Caki2 (cell line): ENCODE data around the gene DNAJB12. TPM values are rescaled to one million over a fixed set of nuclear protein-coding genes. Genes with fewer than 3 reads are reported as not detected.
A peak's percentile ranks its signal among the peaks of the same experiment; 100 is the strongest.

Experiments used
- DNase-seq: peaks from one replicate; pipeline ENCODE4 v3.0.0-alpha.2; 2015; ENCODE audit warnings: low read depth
- in situ Hi-C: cut with HindIII; loops from 2 replicates; pipeline ENCODE4 v1.10.0; 2016; ENCODE audit warnings: low sequenced_read_pairs, low pct_unique_long_range_greater_than_20kb, mixed read lengths
- total RNA-seq: library from RNA; depleted of rRNA; stranded (reverse); fragments of >200 nt; shearing (Covaris generic); gene quantifications from 2 replicates; pipeline ENCODE4 v1.2.3, GENCODE V29; 2014; ENCODE audit warnings: low replicate concordance

The DNAJB12 gene
- total RNA-seq, 1 experiment from 2014 or later: 26.9 TPM

GRCh38 chr10:72322280-72323058, 32.2 kb downstream of the DNAJB12 start:
- in situ Hi-C loops: no loop called here
- no peak for DNase-seq

DNA sequence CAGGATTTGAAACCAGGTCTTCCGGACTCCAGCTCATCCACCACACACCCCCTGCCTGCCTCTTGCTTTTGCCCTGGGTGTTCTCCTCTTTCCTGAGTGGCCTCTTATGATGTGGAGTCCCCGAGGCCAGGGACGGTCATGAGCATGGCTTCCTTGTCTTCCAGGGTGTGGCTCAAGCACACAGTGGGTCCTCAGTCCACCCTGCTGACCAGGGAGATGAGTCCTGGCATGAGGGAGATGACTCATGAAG, 32.8 kb downstream of the DNAJB12 start:
- no peak for DNase-seq
- in situ Hi-C loops: no loop called here

DNA sequence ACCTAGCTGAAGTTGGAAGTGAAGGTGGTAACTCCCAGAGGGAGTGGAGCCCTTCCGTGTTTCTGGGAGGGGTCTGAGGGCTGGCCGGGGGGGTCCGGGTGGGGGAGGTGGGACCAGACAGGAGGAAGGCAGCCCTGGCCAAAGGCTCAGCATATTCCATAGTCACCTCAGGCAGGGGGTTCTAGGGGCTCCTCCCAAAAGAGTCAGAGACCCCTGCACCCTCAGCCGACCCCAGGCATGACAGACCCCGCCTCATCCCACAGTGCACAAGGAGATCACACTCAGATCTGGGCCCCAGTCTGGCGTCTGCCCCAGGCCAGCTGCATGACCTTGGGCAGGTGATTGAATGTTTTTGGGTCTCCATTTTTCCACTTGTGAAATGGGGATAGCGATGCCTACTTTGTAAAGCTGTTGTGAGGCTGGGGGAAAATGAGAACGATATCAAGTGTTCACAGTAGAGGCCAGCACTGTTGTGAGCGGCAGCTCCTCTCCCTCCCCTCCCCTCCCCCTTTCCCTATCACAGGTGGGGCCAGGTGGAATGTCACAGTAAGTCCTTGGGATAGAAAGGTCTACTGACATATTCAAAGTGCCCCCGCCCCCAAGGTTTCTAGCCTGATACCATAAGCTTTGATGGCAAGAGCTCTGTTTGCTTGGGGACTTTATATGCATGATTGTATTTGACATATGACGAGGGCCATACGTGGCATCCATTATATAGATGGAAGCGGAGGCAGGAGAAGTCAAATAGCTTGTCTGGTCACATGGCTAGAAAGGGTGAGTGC, 33.3 kb downstream of the DNAJB12 start:
- in situ Hi-C loops: no loop called here
- no peak for DNase-seq

GRCh38 chr10:72320676-72321247, 34.0 kb downstream of the DNAJB12 start:
- in situ Hi-C loops: no loop called here
- DNase-seq: peak; percentile 98

DNA sequence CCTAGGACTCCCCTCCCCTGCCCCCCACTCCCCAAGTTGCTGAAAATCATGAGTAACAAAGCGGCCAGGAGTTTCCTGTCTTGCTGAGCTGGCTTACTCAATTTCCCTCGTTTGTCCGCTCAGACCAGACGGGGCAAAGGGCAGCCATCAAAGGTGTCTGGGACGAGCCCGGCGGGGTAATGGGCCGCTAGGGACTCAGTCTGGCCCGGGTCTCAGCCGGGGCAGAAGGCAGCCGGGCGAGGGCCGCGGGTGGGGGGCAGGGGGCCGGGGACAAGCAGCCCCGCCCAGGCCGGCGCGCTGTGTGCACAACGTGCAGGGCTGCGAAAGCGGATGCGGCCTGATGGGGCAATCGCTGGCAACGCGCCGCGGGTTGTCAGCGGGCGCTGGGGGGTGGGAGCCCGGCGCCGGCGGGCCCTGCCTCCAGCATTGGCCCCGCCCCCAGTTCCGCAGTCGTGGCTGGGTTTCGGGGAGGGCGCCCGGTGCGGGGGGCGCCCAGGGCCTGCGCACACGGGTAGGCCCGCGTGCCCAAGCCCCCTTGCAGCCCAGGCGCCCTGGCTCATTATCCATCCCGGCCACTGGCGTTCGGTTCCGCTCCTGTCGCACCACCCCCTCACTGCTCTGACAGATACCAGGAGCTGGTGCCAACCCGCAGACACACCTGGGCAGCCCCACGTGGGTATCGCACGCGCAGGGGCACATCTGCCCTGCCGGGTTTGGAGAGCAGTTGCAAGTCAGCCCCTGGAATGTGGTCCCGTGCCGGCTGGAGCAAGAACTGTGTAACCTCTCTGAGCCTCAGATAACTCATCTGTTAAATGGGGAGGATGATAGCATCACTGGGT, 35.1 kb downstream of the DNAJB12 start:
- DNase-seq: peak; percentile 93
- in situ Hi-C loops: no loop called here

DNA sequence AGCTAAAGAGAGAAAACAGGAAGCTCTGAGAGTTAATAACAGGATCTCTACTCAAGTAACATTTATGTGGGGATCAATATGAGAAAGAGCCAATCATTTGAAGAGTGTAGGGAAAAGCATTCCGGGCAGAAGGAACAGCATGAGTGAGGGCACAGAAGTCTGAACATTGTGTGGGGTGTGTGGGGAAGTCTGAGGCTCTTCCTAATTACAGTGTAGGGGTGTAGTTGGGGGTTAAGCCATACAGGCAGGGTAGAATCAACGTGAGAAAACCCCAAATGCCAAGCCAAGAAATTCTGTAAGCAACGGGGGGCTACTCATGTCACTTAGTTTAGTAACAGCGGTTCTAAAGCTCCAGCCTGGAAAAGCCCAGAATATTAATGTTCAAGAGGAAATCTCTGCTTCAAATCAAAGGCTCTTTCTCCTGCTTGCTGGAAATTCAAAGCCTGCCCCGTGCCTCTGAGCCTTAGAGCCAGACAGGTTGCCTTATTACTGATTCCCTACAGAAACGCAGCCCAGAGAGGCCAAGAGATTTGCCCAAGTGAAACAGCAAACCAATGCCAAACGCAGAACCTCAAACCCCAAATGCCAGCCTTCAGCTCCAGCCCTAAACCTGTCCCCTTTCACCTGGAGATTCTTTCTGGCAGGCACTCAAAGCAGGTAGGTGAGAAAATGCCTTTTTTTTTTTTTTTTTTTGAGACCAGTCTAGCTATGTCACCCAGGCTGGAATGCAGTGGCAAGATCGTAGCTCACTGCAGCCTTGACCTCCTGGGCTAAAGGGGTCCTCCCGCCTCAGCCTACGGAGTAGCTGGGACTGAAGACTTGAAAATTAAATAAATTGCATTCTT, 36.1 kb downstream of the DNAJB12 start:
- DNase-seq: no peak
- in situ Hi-C loops: no loop called here

- in situ Hi-C loops: no loop called here
- no peak for DNase-seq
Observed at GRCh38 chr10:72316748-72317435, 37.8 kb downstream of the DNAJB12 start.

DNA sequence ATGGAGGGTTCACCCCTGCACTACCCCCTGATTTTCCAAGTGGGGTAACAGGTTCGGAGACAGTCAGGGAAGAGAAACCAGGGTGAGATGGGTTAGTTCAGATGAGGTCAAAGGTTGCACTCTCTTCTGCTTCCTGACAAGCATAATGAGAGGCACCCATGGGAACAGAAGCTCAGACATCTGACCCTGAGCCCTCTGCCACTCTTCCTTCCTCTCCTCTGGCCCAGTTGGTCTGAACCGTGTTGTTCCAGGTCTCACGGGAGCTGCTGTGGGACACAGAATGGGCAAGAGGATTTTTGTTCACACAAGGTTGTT, 38.4 kb downstream of the DNAJB12 start:
- in situ Hi-C loops: no loop called here
- no peak for DNase-seq

GRCh38 chr10:72315611-72316385, 38.9 kb downstream of the DNAJB12 start:
- in situ Hi-C loops: no loop called here

GRCh38 chr10:72315054-72315453, 39.7 kb downstream of the DNAJB12 start:
- in situ Hi-C loops: no loop called here
- DNase-seq: no peak

More at GRCh38 chr10:72315611-72316385, 38.9 kb downstream of the DNAJB12 start:
- no peak for DNase-seq

GRCh38 chr10:72314263-72314662, 40.5 kb downstream of the DNAJB12 start:
- in situ Hi-C loops: loop anchor here (5.0 kb wide), 1 partner anchor 37 kb away; no protein-coding TSS in a partner anchor
- DNase-seq: no peak

DNA sequence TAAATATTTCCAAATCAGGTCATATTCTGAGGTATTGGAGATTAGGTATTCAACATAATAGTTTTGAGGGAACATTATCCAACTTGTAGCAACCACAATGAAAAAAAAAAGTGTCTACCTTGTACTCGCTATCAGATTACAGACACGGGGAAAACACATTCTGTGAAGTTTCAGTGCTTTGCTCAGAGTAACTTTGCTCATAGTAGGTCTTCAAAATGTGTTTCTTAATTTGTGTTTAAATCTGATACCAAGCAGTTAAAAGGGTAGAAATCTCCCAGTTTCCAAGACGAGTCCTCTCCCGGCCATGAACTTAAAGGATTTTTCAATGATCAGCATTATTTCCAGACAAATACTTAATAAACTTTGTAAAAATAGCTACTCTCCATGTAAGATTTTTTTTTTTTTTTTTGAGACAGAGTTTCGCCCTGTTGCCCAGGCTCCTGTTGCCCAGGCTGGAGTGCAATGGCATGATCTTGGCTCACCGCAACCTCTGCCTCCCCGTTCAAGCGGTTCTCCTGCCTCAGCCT, 41.8 kb downstream of the DNAJB12 start:
- in situ Hi-C loops: loop anchor here (5.0 kb wide), 1 partner anchor 36 kb away; no protein-coding TSS in a partner anchor
- no peak for DNase-seq

- no peak for DNase-seq
- in situ Hi-C loops: loop anchor here (5.0 kb wide), 1 partner anchor 34 kb away; no protein-coding TSS in a partner anchor
Observed at GRCh38 chr10:72311667-72312066, 43.1 kb downstream of the DNAJB12 start.

GRCh38 chr10:72310636-72311035, 44.1 kb downstream of the DNAJB12 start:
- no peak for DNase-seq
- in situ Hi-C loops: loop anchor here (5.0 kb wide), 1 partner anchor 33 kb away; no protein-coding TSS in a partner anchor

GRCh38 chr10:72310241-72310633, 44.5 kb downstream of the DNAJB12 start:
- DNase-seq: no peak
- in situ Hi-C loops: loop anchor here (5.0 kb wide), 1 partner anchor 33 kb away; no protein-coding TSS in a partner anchor
